ENCODE results near the gene IQSEC1. TPM values are rescaled to one million over a fixed set of nuclear protein-coding genes. Genes with fewer than 3 reads are reported as not detected.

The IQSEC1 gene
- total and polyA plus RNA-seq, 9 of the 15 experiments (the other 6 are each of a cell fraction or from before 2014, with no cell fraction given): 0.56 to 39.0 (median 6.8) TPM

DNA sequence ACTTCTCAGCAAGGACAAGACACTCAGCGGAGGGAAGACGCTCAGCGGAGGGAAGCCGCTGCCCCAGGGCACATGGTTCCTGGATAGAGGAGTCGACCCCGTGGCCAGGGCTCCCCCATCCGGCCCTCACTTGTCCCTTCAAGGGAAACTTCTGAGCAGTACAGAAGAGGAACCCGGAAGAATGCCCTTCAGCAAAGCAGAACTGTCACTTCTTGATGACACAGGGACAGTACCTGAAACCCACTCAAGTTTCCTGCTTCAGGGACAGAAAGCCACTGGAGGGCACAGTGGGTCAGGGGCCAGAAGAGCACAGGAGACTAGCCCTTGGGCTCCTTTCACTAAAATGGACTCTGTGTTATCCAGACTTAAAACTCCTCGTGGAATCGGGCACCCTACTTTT lies 134.1 kb downstream of the IQSEC1 start (continued):
- no peak for TF ChIP-seq KDM2B (CRISPR knock-in tag; IDR thresholded peaks at IDR 0.05)
- TF ChIP-seq, protein P1, sequence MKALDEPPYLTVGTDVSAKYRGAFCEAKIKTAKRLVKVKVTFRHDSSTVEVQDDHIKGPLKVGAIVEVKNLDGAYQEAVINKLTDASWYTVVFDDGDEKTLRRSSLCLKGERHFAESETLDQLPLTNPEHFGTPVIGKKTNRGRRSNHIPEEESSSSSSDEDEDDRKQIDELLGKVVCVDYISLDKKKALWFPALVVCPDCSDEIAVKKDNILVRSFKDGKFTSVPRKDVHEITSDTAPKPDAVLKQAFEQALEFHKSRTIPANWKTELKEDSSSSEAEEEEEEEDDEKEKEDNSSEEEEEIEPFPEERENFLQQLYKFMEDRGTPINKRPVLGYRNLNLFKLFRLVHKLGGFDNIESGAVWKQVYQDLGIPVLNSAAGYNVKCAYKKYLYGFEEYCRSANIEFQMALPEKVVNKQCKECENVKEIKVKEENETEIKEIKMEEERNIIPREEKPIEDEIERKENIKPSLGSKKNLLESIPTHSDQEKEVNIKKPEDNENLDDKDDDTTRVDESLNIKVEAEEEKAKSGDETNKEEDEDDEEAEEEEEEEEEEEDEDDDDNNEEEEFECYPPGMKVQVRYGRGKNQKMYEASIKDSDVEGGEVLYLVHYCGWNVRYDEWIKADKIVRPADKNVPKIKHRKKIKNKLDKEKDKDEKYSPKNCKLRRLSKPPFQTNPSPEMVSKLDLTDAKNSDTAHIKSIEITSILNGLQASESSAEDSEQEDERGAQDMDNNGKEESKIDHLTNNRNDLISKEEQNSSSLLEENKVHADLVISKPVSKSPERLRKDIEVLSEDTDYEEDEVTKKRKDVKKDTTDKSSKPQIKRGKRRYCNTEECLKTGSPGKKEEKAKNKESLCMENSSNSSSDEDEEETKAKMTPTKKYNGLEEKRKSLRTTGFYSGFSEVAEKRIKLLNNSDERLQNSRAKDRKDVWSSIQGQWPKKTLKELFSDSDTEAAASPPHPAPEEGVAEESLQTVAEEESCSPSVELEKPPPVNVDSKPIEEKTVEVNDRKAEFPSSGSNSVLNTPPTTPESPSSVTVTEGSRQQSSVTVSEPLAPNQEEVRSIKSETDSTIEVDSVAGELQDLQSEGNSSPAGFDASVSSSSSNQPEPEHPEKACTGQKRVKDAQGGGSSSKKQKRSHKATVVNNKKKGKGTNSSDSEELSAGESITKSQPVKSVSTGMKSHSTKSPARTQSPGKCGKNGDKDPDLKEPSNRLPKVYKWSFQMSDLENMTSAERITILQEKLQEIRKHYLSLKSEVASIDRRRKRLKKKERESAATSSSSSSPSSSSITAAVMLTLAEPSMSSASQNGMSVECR (CRISPR knock-in tag; IDR thresholded peaks at IDR 0.05): no peak
- no peak for TF ChIP-seq RBM17 (IDR thresholded peaks at IDR 0.05; ENCODE audit: borderline replicate concordance, low read depth, low read length)

GRCh38 chr3:12938258-12938711 lies 134.9 kb downstream of the IQSEC1 start:
- H3K9me1 ChIP-seq (ENCODE audit: control insufficient read depth, insufficient read depth, low read length): peaks cover 3% of the 10 kb centered on the region
- ATAC-seq (no peak), DNase-seq (ENCODE audit: extremely low read depth in 1 of 4, low spot score in 3 of 4) (no peak), FAIRE-seq (no peak)
- no peak overlapping the region for H3K27ac ChIP-seq (ENCODE audit: extremely low read depth, low read depth, low read length)
- H3K27me3 ChIP-seq (ENCODE audit: control insufficient read depth in 2 of 2, insufficient read depth in 2 of 2, low read length in 2 of 2): no peaks in the 10 kb centered on the region
- H4K20me1 ChIP-seq (replicated peaks; ENCODE audit: control insufficient read depth, insufficient read depth, low read length): no peaks in the 10 kb centered on the region; the same call in 1 of the 2 replicates
- in situ Hi-C loops (cut with MboI) (no loop called here), intact Hi-C loops (cut with micrococcal nuclease) (no loop called here)
- TF ChIP-seq SRF (CRISPR knock-in tag; IDR thresholded peaks at IDR 0.05) (no peak), TAF7 (tag; IDR thresholded peaks at IDR 0.05) (no peak), WHSC1 (IDR thresholded peaks at IDR 0.05; ENCODE audit: low read length) (no peak)
- no peak overlapping the region for H3K4me3 ChIP-seq
- ChIA-PET CTCF (ENCODE audit: low intra/inter-chr PET ratio) (no interaction called here), POLR2A (interaction anchor here (0.8 kb wide), 1 partner anchor 68 kb away, joined by 4 read pairs; no protein-coding TSS in a partner anchor)
- peaks cover 5% of the 10 kb centered on the region; the same call in 2 of the 3 replicates for H3K79me2 ChIP-seq (ENCODE audit: control insufficient read depth, insufficient read depth, low read length)
- H3K9me3 ChIP-seq (replicated peaks; ENCODE audit: control insufficient read depth, insufficient read depth, low read depth, low read length): no peaks in the 10 kb centered on the region
- H3K36me3 ChIP-seq (ENCODE audit: control insufficient read depth, insufficient read depth, low read length): peaks cover 83% of the 10 kb centered on the region
- no peak overlapping the region for H3K4me2 ChIP-seq (ENCODE audit: insufficient read depth, low read length)
- H3K4me1 ChIP-seq (replicated peaks in 1 of 2; ENCODE audit: control insufficient read depth in 2 of 2, insufficient read depth in 2 of 2, low read length in 2 of 2): peaks cover 0 to 48% of the 10 kb centered on the region in 2 experiments; a peak in 3 of 5 replicates
- BruUV-seq (replicated peaks): no TSS peak
- H2AFZ ChIP-seq (ENCODE audit: low read depth, low read length): no peak overlapping the region
- H3K9ac ChIP-seq (ENCODE audit: insufficient read depth in 1 of 2, low read depth in 2 of 2, low read length in 2 of 2): peak overlapping the region in 1 of 2 experiments; percentile 29; a peak in 2 of 4 replicates
- 83% methylated on average over 10 of the region's 10 CpGs for WGBS (ENCODE audit: insufficient coverage, low coverage, missing lambda C conversion rate)
